Measurements from ENCODE around the gene CD69. TPM values are rescaled to one million over a fixed set of nuclear protein-coding genes. Genes with fewer than 3 reads are reported as not detected.

The CD69 gene
- total RNA-seq, 1 experiment from 2014 or later, result 0.98 TPM

DNA sequence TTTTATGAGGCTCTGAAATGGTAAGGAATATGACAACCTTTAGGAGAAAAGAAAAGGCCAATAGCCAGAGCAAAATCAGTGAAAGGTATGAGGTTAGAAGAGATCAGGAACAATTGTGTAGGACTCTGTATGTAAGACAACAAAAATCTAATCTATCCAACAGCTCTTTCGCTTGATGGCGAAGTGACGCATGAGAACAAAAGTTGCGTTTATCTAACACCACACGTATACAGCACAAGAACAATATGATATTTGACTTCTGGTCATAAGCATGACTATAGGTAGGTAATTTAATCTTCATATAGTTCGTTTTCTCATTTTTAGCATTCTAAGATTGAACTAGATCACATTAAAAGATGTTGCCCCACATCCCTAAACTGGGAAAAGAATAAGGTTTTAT lies 29.3 kb downstream of the CD69 start:
- BruUV-seq (replicated peaks), result no TSS peak
- H3K27me3 ChIP-seq (ENCODE audit: control insufficient read depth, insufficient read depth, low read length), result no peaks in the 10 kb centered on the region
- intact Hi-C loops (cut with micrococcal nuclease; ENCODE audit: unreplicated experiment), result no loop called here
- H3K9me3 ChIP-seq (ENCODE audit: control insufficient read depth, insufficient read depth, low read depth, low read length), result no peaks in the 10 kb centered on the region
- H3K36me3 ChIP-seq (ENCODE audit: control insufficient read depth, insufficient read depth, low read length), result no peaks in the 10 kb centered on the region
- H3K4me1 ChIP-seq (ENCODE audit: control insufficient read depth, insufficient read depth, low read length), result no peaks in the 10 kb centered on the region
- no peak overlapping the region for H3K4me3 ChIP-seq (ENCODE audit: low read depth in 2 of 2, low read length in 2 of 2)
- ATAC-seq, result no peak
- TF ChIP-seq TCF7L2 (IDR thresholded peaks at IDR 0.05; ENCODE audit: low read depth, low read length), result no peak
- TF ChIP-seq, protein P1, sequence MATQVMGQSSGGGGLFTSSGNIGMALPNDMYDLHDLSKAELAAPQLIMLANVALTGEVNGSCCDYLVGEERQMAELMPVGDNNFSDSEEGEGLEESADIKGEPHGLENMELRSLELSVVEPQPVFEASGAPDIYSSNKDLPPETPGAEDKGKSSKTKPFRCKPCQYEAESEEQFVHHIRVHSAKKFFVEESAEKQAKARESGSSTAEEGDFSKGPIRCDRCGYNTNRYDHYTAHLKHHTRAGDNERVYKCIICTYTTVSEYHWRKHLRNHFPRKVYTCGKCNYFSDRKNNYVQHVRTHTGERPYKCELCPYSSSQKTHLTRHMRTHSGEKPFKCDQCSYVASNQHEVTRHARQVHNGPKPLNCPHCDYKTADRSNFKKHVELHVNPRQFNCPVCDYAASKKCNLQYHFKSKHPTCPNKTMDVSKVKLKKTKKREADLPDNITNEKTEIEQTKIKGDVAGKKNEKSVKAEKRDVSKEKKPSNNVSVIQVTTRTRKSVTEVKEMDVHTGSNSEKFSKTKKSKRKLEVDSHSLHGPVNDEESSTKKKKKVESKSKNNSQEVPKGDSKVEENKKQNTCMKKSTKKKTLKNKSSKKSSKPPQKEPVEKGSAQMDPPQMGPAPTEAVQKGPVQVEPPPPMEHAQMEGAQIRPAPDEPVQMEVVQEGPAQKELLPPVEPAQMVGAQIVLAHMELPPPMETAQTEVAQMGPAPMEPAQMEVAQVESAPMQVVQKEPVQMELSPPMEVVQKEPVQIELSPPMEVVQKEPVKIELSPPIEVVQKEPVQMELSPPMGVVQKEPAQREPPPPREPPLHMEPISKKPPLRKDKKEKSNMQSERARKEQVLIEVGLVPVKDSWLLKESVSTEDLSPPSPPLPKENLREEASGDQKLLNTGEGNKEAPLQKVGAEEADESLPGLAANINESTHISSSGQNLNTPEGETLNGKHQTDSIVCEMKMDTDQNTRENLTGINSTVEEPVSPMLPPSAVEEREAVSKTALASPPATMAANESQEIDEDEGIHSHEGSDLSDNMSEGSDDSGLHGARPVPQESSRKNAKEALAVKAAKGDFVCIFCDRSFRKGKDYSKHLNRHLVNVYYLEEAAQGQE (IDR thresholded peaks at IDR 0.05; ENCODE audit: insufficient read depth in 1 of 2, low read depth in 2 of 2, low read length in 1 of 2), result no peak
- no peak for TF ChIP-seq SIN3A (IDR thresholded peaks at IDR 0.05; ENCODE audit: borderline replicate concordance, insufficient read depth, low read depth, low read length)
- TF ChIP-seq, protein P2, sequence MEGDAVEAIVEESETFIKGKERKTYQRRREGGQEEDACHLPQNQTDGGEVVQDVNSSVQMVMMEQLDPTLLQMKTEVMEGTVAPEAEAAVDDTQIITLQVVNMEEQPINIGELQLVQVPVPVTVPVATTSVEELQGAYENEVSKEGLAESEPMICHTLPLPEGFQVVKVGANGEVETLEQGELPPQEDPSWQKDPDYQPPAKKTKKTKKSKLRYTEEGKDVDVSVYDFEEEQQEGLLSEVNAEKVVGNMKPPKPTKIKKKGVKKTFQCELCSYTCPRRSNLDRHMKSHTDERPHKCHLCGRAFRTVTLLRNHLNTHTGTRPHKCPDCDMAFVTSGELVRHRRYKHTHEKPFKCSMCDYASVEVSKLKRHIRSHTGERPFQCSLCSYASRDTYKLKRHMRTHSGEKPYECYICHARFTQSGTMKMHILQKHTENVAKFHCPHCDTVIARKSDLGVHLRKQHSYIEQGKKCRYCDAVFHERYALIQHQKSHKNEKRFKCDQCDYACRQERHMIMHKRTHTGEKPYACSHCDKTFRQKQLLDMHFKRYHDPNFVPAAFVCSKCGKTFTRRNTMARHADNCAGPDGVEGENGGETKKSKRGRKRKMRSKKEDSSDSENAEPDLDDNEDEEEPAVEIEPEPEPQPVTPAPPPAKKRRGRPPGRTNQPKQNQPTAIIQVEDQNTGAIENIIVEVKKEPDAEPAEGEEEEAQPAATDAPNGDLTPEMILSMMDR (IDR thresholded peaks at IDR 0.05), result no peak
- TF ChIP-seq POLR2AphosphoS5 (IDR thresholded peaks at IDR 0.05; ENCODE audit: low read depth, low read length), result no peak
- in situ Hi-C loops (cut with HindIII; ENCODE audit: low pct_unique_long_range_greater_than_20kb, low sequenced_read_pairs), result no loop called here
- ChIA-PET POLR2A (no interaction called here), CTCF (no interaction called here)
- no peak overlapping the region for H3K27ac ChIP-seq (ENCODE audit: low read length)
- no peak for DNase-seq (ENCODE audit: low read depth, low spot score)

DNA sequence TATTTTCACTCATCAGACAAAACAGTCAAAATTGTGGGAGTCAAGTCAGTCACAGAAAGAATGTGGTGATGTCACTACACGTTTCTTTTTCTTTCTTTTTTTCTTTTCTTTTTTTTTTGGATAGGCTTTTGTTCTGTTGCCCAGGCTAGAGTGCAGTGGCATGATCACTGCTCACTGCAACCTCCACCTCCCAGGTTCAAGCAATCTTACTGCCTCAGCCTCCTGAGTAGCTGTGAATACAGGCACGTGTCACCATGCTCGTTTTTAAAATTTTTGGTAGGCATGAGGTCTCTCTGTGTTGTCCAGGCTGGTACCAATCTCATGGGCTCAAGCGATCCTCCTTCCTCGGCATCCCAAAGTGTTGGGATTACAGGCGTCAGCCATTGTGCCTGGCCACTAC lies 30.1 kb downstream of the CD69 start:
- ChIA-PET CTCF (no interaction called here), POLR2A (no interaction called here)
- Histone ChIP-seq H3K4me1 (ENCODE audit: control insufficient read depth, insufficient read depth, low read length) (no peaks in the 10 kb centered on the region), H3K36me3 (ENCODE audit: control insufficient read depth, insufficient read depth, low read length) (no peaks in the 10 kb centered on the region), H3K27ac (ENCODE audit: low read length) (no peak overlapping the region), H3K4me3 (ENCODE audit: low read depth in 2 of 2, low read length in 2 of 2) (no peak overlapping the region), H3K27me3 (ENCODE audit: control insufficient read depth, insufficient read depth, low read length) (no peaks in the 10 kb centered on the region), H3K9me3 (ENCODE audit: control insufficient read depth, insufficient read depth, low read depth, low read length) (no peaks in the 10 kb centered on the region)
- TF ChIP-seq, protein P1 (IDR thresholded peaks at IDR 0.05; ENCODE audit: insufficient read depth in 1 of 2, low read depth in 2 of 2, low read length in 1 of 2), result no peak
- TF ChIP-seq, protein P2 (IDR thresholded peaks at IDR 0.05), result no peak
- TF ChIP-seq POLR2AphosphoS5 (IDR thresholded peaks at IDR 0.05; ENCODE audit: low read depth, low read length) (no peak), TCF7L2 (IDR thresholded peaks at IDR 0.05; ENCODE audit: low read depth, low read length) (no peak), SIN3A (IDR thresholded peaks at IDR 0.05; ENCODE audit: borderline replicate concordance, insufficient read depth, low read depth, low read length) (no peak)
- intact Hi-C loops (cut with micrococcal nuclease; ENCODE audit: unreplicated experiment), result no loop called here
- in situ Hi-C loops (cut with HindIII; ENCODE audit: low pct_unique_long_range_greater_than_20kb, low sequenced_read_pairs), result no loop called here
- DNase-seq (ENCODE audit: low read depth, low spot score) (no peak), ATAC-seq (no peak)
- no TSS peak for BruUV-seq (replicated peaks)
